HG03159 (cell line): Measurements from ENCODE around the gene GALNT2.

Experiments
- ATAC-seq: cut with Tn5 transposase; IDR thresholded peaks from one replicate; pipeline ENCODE4 v1.9.1; 2021; ENCODE audit warnings: mild to moderate bottlenecking, moderate library complexity; ENCODE audit not compliant: unreplicated experiment

The GALNT2 gene

GRCh38 chr1:230310381-230311163 is 243.5 kb downstream of the GALNT2 start:
- no peak for ATAC-seq

GRCh38 chr1:230312676-230313075 is 245.6 kb downstream of the GALNT2 start:
- ATAC-seq, result no peak

- ATAC-seq, result no peak
These were observed 246.6 kb downstream of the GALNT2 start for GRCh38 chr1:230313453-230314141.

- ATAC-seq, result no peak
These were observed 247.1 kb downstream of the GALNT2 start for GRCh38 chr1:230314142-230314470.

GRCh38 chr1:230315099-230315498 is 248.1 kb downstream of the GALNT2 start:
- ATAC-seq, result no peak

GRCh38 chr1:230316864-230317745 is 250.1 kb downstream of the GALNT2 start:
- no peak for ATAC-seq

GRCh38 chr1:230317823-230318819 is 251.1 kb downstream of the GALNT2 start:
- no peak for ATAC-seq

GRCh38 chr1:230319014-230319747 is 252.1 kb downstream of the GALNT2 start:
- ATAC-seq, result no peak

GRCh38 chr1:230320804-230321203 is 253.8 kb downstream of the GALNT2 start:
- ATAC-seq, result no peak

GRCh38 chr1:230321341-230321740 is 254.3 kb downstream of the GALNT2 start:
- no peak for ATAC-seq

- no peak for ATAC-seq
These were observed 254.8 kb downstream of the GALNT2 start for GRCh38 chr1:230321741-230322420.

GRCh38 chr1:230322421-230322756 is 255.4 kb downstream of the GALNT2 start:
- no peak for ATAC-seq

- ATAC-seq, result no peak
These were observed 256.0 kb downstream of the GALNT2 start for GRCh38 chr1:230322967-230323547.

GRCh38 chr1:230323686-230324085 is 256.6 kb downstream of the GALNT2 start:
- no peak for ATAC-seq

GRCh38 chr1:230326971-230327891 is 260.2 kb downstream of the GALNT2 start:
- no peak for ATAC-seq

GRCh38 chr1:230327892-230328284 is 260.9 kb downstream of the GALNT2 start:
- ATAC-seq, result no peak

GRCh38 chr1:230328342-230329015 is 261.4 kb downstream of the GALNT2 start:
- ATAC-seq, result no peak
